Kidney epithelial cell (primary cell): Measurements from ENCODE around the gene SEC14L1. TPM values are rescaled to one million over a fixed set of nuclear protein-coding genes. Genes with fewer than 3 reads are reported as not detected.
"Not testable (repeated sequence)": the region's sequence is repeated elsewhere in the genome, so short reads cannot be mapped to it uniquely, and the experiment has no call there.

Experiments
- DNase-seq: peaks from one replicate; pipeline ENCODE4 v3.0.0-alpha.2; 2010; ENCODE audit warnings: low read depth
- H3K27me3 ChIP-seq: 2 replicates; pipeline ENCODE4 v1.6.0; 2011; ENCODE audit warnings: low read length; ENCODE audit not compliant: control insufficient read depth, insufficient read depth
- H3K36me3 ChIP-seq: 2 replicates; pipeline ENCODE4 v1.5.1; 2011; ENCODE audit warnings: low read length; ENCODE audit not compliant: control insufficient read depth, insufficient read depth
- H3K4me3 ChIP-seq: 2 replicates; pipeline ENCODE4 v1.5.1; 2011; ENCODE audit warnings: low read depth, mild to moderate bottlenecking, control low read depth, low read length
- total RNA-seq: library from RNA; depleted of rRNA; stranded (reverse); fragments of >200 nt; gene quantifications from 2 replicates; pipeline ENCODE4 v1.2.3, GENCODE V29; 2015
- TF ChIP-seq, protein P1 (sequence below): IDR thresholded peaks from 2 replicates; pipeline ENCODE4 v1.5.1; 2011; ENCODE audit warnings: mild to moderate bottlenecking, moderate library complexity, low read length, control low read depth, inconsistent platforms; ENCODE audit not compliant: insufficient read depth, poor library complexity, severe bottlenecking

SEC14L1 gene
- total RNA-seq, 1 donor from 2014 or later, result 41.6 TPM

DNA sequence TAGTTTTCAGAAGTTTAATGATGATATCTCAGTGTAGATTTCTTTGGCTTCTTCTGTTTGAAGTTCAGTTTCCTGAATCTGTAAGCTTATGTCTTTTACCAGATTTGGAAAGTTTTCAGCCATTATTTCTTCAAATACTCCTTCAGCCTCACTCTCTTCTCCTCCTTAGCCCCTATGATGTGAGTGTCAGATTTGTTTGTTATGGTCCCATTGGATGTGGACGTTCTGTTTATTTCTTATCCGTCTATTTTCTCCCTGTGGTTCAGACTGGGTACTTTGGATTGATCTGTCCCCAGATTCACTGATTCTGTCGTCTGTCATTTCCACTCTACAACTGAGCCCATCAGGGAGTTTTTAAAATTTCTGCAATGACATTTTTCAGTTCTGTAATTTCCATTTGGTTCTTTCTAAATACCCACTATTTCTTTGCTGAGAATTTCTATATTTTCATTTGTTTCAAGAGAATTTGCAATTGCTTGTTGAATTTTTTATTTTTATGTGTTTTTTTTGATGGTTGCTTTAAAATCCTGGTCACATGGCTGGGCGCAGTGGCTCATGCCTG is 110.9 kb downstream of the SEC14L1 start:
- no peak for DNase-seq
- TF ChIP-seq, protein P1, sequence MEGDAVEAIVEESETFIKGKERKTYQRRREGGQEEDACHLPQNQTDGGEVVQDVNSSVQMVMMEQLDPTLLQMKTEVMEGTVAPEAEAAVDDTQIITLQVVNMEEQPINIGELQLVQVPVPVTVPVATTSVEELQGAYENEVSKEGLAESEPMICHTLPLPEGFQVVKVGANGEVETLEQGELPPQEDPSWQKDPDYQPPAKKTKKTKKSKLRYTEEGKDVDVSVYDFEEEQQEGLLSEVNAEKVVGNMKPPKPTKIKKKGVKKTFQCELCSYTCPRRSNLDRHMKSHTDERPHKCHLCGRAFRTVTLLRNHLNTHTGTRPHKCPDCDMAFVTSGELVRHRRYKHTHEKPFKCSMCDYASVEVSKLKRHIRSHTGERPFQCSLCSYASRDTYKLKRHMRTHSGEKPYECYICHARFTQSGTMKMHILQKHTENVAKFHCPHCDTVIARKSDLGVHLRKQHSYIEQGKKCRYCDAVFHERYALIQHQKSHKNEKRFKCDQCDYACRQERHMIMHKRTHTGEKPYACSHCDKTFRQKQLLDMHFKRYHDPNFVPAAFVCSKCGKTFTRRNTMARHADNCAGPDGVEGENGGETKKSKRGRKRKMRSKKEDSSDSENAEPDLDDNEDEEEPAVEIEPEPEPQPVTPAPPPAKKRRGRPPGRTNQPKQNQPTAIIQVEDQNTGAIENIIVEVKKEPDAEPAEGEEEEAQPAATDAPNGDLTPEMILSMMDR, result no peak
- Histone ChIP-seq H3K36me3 (no peaks in the 10 kb centered on the region), H3K27me3 (no peaks in the 10 kb centered on the region), H3K4me3 (no peak overlapping the region)

DNA sequence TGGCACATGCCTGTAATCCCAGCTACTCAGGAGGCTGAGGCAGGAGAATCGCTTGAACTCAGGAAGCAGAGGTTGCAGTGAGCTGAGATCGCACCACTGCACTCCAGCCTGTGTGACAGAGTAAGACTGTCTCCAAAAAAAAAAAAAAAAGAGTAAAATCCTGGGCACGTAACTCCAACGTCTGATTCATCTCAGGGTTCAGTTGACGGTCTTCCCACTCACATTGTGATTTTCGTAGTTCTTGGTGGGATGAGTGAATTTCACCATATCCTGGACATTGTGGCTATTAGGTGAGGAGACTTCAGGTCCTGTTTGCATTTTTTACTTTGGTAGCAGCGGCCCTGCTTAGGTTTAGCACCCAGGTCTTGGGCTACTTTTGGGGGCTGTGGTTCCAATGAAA is 111.5 kb downstream of the SEC14L1 start:
- H3K36me3 ChIP-seq, H3K27me3 ChIP-seq, DNase-seq, H3K4me3 ChIP-seq: not testable (repeated sequence)

DNA sequence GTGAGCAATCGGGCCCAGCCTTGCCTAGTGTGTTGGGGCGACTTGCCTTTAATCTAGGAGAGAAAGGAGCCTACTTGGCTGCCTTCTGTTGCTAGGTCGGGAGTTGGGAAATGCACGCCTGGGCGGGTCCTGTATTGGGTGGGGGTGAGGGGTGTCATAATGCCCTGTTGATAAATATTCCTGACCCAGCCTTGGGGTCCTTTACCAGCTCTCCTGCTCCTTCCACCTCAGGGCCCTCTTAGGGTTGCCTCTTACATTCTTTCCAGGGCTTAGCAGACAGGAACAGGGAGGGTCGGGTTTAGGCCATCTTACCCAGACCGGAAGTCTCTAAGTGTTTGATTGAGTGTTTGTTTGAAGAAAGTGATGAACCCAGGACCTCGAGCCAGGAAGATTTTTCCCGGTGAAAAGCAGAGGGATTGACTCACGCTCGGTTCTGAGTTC is 112.9 kb downstream of the SEC14L1 start:
- H3K4me3 ChIP-seq, result no peak overlapping the region
- TF ChIP-seq, protein P1, result no peak
- DNase-seq, result no peak

DNA sequence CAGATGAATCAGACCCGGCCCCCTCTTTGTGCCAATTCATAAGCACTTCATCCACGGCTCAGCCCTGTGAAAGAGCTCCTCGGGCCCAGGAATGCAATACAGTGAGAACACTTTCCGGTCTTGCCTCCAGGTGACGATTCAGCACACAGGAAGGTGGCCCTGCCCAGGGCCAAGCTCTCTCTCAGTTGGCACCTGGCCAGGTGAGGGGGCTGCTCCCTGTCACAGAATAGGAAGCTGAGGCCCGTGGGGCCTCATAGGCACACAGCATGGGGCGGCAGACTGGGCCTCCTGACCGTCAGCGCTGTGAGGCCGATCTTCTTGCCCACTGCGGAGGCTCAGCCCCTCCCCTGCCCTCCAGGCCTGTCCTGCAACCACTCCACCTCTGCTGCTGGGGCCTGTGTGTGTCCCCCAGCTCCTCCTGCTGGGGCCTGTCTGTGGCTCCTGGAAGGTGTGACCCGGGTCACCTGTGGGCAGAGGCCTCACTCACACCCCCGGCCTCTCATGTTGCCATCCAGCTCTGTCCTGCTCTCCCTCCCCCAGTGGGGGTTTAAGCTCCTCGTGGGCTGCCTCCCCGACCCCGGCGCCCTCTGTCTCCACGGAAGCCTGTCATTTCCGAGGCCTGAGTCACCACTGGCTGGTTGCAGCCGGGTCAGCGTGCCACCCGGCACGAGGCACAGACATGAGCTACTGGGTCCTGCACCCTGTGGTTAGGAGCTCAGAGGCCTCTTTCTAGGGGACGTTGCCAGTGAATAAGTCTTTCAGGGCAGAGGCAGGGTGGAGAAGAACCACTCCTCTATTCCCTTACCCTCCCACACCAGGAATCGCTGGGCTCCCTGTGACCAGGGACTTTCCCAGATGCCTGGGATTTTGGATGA is 114.4 kb downstream of the SEC14L1 start:
- no peak overlapping the region for H3K4me3 ChIP-seq
- DNase-seq, result peak; percentile 90
- TF ChIP-seq, protein P1, result no peak
- no peaks in the 10 kb centered on the region for H3K27me3 ChIP-seq
- H3K36me3 ChIP-seq, result no peaks in the 10 kb centered on the region

More for the DNA sequence above, 112.9 kb downstream of the SEC14L1 start:
- no peaks in the 10 kb centered on the region for H3K36me3 ChIP-seq
- H3K27me3 ChIP-seq, result no peaks in the 10 kb centered on the region

DNA sequence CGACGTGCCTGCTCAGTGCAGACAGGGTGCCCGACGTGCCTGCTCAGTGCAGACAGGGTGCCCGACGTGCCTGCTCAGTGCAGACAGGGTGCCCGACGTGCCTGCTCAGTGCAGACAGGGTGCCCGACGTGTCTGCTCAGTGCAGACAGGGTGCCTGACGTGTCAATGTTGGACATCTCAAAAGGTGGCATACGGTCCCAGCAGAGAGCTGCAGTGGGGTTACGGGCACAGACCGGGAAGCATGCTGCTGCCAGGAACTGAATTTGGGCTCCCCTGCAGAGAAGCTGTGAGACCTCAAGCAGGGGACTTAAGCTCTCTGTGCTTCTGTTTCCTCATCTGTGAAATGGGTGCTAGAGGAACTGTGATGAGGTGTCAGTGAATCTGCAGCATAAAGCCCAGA is 115.2 kb downstream of the SEC14L1 start:
- not testable (repeated sequence) for DNase-seq, H3K27me3 ChIP-seq

DNA sequence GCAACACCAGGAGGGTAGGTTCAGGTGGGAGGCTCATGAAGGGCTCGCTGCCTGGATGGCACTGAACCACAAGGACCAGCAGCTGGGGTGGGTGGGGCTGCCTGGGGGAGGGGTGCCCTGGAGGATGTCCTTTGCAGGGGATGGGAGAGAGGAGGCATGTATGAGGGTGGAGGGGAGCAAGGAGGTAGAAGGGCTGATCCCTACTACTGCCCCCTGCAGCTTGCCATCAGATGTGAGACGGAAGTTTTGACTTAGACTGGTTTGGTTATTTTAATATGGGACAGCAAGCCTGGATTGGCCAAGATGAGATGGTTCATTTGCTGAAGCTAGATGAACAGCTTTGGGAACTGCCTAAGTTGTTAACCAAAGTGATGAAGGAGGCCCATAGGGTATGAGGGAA is 115.9 kb downstream of the SEC14L1 start:
- Histone ChIP-seq H3K36me3 (no peaks in the 10 kb centered on the region), H3K27me3 (no peaks in the 10 kb centered on the region), H3K4me3 (no peak overlapping the region)
- DNase-seq, result no peak
- TF ChIP-seq, protein P1, result peak; percentile 3

More for the DNA sequence above, 115.2 kb downstream of the SEC14L1 start:
- not testable (repeated sequence) for H3K36me3 ChIP-seq, H3K4me3 ChIP-seq

DNA sequence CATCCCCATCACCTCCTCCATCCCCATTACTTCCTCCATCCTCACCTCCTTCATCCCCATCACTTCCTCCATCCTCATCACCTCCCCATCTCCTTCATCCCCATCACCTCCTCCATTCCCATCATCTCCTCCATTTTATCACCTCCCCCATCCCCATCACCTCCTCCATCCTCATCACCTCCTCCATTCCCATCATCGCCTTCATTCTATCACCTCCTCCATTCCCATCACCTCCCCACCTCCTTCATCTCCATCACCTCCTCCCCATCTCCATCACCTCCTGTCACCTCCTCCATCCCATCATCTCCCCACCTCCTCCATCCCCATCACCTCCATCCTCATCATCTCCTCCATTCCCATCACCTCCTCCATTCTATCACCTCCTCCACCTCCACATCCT is 116.4 kb downstream of the SEC14L1 start:
- Histone ChIP-seq H3K4me3 (no peak overlapping the region), H3K36me3 (no peaks in the 10 kb centered on the region), H3K27me3 (no peaks in the 10 kb centered on the region)
- DNase-seq, result no peak
- TF ChIP-seq, protein P1, result no peak
